ENCODE results near the gene NPFFR2.
"Not testable (repeated sequence)": the region's sequence is repeated elsewhere in the genome, so short reads cannot be mapped to it uniquely, and the experiment has no call there.

Gene NPFFR2

DNA sequence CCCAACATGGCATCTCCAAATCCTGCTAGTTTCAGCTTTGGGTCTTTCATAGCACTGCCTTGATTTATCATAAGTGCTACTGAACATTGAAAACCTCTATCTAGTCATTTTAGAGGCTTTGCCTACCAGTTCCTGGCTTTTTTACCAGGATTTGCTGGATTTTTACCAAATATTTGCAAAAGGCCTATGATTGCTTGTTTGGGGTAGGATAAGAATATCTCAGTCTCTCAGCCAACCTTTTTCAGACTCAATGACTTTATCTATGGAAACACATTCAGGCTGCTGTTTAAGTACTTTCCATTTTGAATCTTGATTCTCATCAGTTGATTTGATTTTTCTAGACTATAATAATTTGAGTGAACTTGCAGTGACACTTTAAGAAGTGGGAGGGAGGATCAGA, 80.1 kb downstream of the NPFFR2 start:
- no peak for DNase-seq (ENCODE audit: low read depth in 2 of 2)

DNA sequence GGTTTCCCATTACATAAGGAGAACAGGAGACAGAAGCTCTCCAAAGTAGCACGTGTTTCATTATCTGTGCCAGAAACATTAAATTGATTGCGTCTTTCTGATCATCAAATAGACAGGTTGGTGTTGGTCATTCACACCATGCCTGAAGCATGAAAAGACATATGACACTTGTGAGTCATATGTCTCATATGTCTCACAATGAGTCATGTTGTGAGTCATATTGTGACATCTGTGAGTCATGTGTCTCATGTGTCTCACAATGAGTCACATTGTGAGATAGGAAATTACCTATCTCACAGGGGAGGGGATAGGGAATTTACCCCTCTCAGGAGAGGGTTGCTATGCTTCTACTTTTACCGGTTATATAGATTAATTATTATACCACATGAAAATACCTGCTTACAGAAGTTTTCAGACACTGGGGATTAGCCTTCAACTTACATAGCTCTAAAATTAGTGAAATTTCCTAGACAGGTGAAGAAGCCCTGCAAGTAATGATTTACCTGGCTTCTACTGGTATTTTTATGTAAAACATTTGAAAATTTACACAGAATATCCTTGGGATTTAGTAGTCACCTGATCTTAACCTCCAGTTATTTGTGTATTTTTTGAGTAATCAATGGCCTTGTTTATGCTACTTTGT, 80.8 kb downstream of the NPFFR2 start:
- no peak for DNase-seq (ENCODE audit: low read depth in 2 of 2)

DNA sequence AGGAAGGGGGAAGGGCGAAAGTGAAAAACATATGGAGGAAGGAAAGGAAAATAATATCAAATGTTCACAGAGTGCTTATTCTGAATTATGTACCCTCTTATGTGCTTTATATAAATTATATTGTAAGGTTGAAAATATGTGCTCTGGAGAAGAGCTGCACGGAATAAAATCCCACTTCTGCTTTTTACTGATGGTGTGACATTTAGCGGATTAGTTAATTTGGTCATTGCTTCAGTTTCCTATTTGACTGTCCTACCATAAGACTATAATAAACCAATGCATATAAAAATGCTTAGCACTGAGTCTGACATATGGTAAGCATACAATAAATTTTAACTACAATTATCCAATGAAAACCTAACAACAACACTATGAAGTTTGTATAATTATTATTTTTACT, 86.2 kb downstream of the NPFFR2 start:
- DNase-seq (ENCODE audit: low read depth in 2 of 2) = no peak

DNA sequence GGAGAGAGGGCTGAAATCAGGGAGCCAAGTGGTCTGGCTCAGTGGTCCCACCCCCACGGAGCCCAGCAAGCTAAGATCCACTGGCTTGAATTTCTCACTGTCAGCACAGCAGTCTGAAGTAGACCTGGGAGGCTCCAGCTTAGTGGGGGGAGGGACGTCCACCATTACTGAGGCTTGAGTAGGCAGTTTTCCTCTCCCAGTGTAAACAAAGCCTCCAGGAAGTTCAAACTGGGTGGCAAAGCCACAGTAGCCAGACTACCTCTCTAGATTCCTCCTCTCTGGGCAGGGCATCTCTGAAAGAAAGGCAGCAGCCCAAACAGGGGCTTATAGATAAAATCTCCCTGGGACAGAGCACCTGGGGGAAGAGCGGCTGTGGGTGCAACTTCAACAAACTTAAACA, 88.1 kb downstream of the NPFFR2 start:
- DNase-seq (ENCODE audit: low read depth in 2 of 2) = no peak

DNA sequence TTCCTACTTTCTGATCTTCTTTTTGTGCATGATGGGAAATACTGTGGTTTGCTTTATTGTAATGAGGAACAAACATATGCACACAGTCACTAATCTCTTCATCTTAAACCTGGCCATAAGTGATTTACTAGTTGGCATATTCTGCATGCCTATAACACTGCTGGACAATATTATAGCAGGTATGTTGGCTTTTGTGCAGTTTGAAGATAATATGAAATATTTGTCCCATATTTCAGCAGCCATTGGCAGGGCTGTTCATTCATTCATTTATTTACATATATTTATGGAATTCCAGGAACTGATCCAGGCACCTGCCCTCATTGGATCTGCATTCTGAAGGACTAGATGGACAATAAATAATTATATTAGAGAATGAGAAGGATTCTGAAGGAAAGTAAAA, 96.9 kb downstream of the NPFFR2 start:
- no peak for DNase-seq (ENCODE audit: low read depth in 2 of 2)

DNA sequence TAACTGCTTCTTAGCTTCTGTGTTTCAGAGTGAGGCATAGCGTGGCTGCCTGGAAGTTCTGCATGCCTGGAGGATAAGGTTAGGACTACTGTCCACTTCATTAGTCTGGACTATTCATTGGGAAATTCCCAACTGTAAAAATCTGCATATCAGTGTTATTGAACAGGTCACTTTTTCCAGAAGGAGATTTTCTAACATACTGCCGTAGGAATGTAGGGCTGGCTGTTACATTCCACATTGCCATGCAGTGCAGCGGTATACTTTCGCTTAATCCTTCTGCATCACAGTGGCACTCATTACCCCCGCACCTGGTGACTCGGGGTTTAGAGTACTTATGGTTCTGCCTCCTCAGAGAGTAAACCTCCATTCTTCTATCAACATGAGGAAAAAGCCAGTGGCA, 104.6 kb downstream of the NPFFR2 start:
- no peak for DNase-seq (ENCODE audit: low read depth in 2 of 2)

DNA sequence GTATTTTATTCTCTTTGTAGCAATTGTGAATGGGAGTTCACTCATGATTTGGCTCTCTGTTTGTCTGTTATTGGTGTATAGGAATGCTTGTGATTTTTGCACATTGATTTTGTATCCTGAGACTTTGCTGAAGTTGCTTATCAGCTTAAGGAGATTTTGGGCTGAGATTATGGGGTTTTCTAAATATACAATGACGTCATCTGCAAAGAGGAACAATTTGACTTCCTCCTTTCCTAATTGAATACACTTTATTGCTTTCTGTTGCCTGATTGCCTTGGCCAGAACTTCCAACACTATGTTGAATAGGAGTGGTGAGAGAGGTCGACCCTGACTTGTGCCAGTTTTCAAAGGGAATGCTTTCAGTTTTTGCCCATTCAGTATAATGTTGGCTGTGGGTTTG, 108.2 kb downstream of the NPFFR2 start:
- not testable (repeated sequence) for DNase-seq (ENCODE audit: low read depth in 2 of 2)

DNA sequence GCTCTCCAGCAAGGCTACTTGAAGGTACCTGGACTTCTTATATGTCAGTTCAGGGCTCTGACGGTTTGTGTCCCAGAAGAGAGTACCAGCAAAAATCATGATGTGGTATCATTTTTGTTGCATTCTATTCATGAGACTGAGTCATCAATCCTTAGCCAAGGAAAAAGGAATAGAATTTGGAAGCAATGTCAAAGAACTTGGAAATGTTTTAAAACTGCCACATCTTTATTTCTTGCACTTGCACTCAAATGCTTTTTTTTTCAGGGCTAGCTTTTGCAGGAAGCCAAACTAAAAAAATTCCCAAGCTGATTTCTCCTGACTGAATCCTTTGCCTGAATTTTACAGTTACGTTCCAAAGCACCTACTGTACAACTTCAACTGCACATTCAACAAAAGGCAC, 112.4 kb downstream of the NPFFR2 start:
- no peak for DNase-seq (ENCODE audit: low read depth in 2 of 2)

DNA sequence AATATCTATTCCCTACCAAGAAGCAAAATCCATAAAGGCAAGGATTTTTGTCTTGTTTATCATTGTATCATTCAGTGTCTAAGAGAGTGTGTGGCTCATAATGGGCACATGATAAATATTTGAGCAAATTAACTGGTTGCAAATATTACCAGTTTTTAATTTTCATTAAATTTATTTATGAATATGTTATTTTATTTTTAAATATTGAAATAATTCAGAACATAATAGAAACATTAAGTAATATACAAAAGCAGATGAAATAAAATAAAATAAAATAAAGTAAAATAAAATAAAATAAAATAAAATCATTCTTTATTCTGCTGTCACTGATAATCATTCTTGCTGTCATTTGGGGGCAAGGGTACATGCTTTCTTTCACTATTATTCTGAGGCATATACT, 120.9 kb downstream of the NPFFR2 start:
- DNase-seq (ENCODE audit: low read depth in 2 of 2) = no peak

DNA sequence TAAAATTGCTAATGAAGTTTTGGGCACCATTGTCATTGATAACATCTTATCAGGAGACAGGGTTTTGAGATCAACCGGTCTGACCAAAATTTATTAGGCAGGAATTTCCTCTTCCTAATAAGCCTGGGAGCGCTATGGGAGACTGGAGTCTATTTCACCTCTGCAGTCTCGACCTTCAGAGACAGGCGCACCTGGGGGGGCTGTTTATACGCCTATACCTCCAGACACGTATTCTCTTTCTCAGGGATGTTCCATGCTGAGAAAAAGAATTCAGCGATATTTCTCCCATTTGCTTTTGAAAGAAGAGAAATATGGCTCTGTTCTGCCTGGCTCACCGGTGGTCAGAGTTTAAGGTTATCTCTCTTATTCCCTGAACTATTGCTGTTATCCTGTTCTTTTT, 121.8 kb downstream of the NPFFR2 start:
- not testable (repeated sequence) for DNase-seq (ENCODE audit: low read depth in 2 of 2)

DNA sequence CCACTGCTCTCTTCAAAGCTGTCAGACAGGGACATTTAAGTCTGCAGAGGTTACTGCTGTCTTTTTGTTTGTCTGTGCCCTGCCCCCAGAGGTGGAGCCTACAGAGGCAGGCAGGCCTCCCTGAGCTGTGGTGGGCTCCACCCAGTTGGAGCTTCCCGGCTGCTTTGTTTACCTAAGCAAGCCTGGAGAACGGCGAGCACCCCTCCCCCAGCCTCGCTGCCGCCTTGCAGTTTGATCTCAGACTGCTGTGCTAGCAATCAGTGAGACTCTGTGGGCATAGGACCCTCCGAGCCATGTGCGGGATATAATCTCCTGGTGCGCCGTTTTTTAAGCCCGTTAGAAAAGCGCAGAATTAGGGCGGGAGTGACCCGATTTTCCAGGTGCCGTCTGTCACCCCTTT, 137.5 kb downstream of the NPFFR2 start:
- DNase-seq (ENCODE audit: low read depth in 2 of 2) = not testable (repeated sequence)

DNA sequence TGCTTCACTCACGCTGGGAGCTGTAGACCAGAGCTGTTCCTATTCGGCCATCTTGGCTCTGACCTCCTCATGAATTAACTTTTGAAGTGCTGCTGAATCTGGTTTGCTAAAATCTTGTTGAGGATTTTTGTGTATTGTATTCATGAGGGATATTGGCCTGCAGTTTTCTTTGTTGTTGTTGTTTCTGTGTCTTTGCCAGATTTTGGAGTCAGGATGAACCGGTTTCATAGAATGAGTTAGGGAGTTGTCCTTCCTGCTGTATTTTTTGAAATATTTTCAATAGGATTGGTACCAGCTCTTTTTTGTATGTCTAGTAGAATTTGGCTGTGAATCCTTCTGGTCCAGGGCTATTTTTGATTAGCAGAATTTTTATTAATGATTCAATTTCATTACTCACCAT, 138.1 kb downstream of the NPFFR2 start:
- no peak for DNase-seq (ENCODE audit: low read depth in 2 of 2)

DNA sequence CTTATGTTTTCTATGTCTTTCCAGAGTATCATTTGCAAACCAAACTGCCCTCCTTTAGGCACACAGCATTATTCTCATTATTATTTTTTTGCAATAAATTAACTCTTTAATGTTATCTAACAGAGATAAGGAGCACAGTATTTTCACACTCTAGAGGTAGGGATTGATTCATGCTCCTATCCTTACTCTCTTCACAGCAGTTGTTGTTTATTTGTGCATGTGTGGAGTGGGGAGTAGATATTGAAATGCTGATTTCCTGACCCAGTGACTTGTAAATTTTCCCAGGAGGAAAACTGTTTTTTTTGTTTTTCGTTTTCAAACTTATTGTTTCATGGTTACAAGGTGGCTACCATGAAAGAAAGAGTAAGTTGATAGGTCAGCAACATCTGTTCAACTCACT, 140.0 kb downstream of the NPFFR2 start:
- DNase-seq (ENCODE audit: low read depth in 2 of 2) = no peak

DNA sequence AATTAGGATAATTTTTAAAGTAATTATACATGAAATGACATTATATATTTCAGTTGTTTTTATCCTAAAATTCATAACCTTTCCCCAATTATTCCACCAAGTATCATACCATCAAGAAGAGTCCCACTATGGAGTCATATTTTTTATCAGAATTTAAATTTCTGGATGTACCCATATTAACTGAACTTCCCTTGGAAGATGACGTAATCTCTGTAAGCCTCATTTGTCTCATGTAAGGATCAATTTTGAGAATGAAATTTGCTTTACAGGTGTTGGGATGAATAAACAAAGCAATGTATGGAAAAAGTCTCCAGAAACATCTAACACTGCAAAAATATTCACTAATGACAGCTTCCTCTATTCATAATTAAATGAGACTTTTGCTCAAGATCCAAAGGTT, 147.5 kb downstream of the NPFFR2 start:
- DNase-seq (ENCODE audit: low read depth in 2 of 2) = no peak

DNA sequence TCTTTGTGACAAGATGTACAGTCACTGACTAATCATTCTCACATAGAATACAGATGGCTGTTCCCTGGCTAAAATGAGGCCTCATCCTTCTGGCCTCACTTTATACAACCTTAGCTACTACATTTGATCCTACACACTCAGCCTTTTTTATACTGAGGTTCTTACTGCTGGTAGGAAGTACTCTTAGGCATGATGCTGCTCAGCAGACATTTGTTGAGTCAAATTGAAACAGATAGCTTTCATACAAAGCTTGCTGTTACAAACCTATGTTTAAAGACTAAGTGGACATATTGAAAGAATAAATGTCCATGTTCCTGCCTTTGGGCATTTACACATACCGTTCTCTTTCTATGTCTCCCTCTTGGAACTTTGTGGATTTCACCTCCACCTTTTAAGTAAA, 154.9 kb downstream of the NPFFR2 start:
- no peak for DNase-seq (ENCODE audit: low read depth in 2 of 2)

DNA sequence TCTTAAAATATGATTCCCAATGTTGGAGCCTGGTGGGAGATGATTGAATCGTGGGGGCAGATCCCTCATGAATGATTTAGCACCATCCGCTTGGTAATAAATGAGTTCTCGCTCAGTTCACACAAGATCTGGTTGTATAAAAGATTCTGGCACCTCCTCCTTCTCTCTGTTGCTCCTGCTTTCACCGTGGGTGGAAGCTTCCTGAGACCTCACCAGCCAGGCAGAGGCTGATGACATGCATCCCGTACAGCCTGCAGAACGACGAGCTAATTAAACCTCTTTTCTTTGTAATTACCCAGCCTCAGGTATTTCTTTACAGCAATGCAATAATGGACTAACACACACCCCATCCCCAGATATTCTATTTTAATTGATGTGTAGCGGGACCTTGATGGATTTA, 162.2 kb downstream of the NPFFR2 start:
- DNase-seq (ENCODE audit: low read depth in 2 of 2) = no peak

DNA sequence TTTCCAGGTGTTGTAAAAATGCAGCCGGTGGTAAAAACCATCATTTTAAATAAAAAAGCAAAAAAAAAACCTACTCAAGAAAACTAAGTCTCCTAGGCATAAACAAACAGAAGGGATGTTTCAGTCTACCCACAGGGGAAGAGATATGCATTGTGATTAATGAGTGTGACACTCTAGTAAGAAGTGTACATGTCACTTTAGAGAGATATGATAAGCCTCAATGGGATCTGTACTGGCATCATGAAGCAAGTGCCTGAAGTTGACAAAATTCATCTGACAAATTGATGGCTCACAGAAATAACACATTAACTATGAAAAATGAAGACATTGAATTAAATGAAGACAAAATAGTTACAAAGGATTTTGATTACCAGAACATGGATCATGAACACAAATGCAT, 162.7 kb downstream of the NPFFR2 start:
- no peak for DNase-seq (ENCODE audit: low read depth in 2 of 2)

Measured in stimulated activated CD8-positive, alpha-beta memory T cell treated with anti-CD3 and anti-CD28 coated beads, Interleukin-2, amount 100 ng/mL, for 48 hours (primary cell).